ENCODE measurements around the gene NFIA. TPM values are rescaled to one million over a fixed set of nuclear protein-coding genes. Genes with fewer than 3 reads are reported as not detected.

Gene NFIA
- total and polyA plus RNA-seq, 9 of the 15 experiments (the other 6 are each of a cell fraction or from before 2014, with no cell fraction given) = 5.3 to 24.9 (median 9.8) TPM

- TF ChIP-seq, protein P1, sequence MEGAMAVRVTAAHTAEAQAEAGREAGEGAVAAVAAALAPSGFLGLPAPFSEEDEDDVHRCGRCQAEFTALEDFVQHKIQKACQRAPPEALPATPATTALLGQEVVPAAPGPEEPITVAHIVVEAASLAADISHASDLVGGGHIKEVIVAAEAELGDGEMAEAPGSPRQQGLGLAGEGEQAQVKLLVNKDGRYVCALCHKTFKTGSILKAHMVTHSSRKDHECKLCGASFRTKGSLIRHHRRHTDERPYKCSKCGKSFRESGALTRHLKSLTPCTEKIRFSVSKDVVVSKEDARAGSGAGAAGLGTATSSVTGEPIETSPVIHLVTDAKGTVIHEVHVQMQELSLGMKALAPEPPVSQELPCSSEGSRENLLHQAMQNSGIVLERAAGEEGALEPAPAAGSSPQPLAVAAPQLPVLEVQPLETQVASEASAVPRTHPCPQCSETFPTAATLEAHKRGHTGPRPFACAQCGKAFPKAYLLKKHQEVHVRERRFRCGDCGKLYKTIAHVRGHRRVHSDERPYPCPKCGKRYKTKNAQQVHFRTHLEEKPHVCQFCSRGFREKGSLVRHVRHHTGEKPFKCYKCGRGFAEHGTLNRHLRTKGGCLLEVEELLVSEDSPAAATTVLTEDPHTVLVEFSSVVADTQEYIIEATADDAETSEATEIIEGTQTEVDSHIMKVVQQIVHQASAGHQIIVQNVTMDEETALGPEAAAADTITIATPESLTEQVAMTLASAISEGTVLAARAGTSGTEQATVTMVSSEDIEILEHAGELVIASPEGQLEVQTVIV (CRISPR knock-in tag; IDR thresholded peaks at IDR 0.05; ENCODE audit: borderline replicate concordance) = no peak
- TF ChIP-seq MECOM (CRISPR knock-in tag; IDR thresholded peaks at IDR 0.05) (no peak), BRF1 (IDR thresholded peaks at IDR 0.05; ENCODE audit: borderline replicate concordance, extremely low read depth, insufficient read length) (no peak), RREB1 (CRISPR knock-in tag; IDR thresholded peaks at IDR 0.05) (no peak), RFX7 (CRISPR knock-in tag; IDR thresholded peaks at IDR 0.05) (no peak), ZNF253 (CRISPR knock-in tag; conservative IDR thresholded peaks at IDR 0.05) (no peak), SAFB2 (IDR thresholded peaks at IDR 0.05; ENCODE audit: borderline replicate concordance, low read depth, low read length, severe bottlenecking) (no peak), TAL1 (IDR thresholded peaks at IDR 0.05) (no peak), TBL1XR1 (IDR thresholded peaks at IDR 0.05; ENCODE audit: low read length in 2 of 2) (peak; percentile 89 to 90)
- TF ChIP-seq, protein P2, sequence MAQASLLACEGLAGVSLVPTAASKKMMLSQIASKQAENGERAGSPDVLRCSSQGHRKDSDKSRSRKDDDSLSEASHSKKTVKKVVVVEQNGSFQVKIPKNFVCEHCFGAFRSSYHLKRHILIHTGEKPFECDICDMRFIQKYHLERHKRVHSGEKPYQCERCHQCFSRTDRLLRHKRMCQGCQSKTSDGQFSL (CRISPR knock-in tag; IDR thresholded peaks at IDR 0.05) = no peak
- TF ChIP-seq, protein P2 (tag; IDR thresholded peaks at IDR 0.05) = no peak
- TF ChIP-seq, protein P3, sequence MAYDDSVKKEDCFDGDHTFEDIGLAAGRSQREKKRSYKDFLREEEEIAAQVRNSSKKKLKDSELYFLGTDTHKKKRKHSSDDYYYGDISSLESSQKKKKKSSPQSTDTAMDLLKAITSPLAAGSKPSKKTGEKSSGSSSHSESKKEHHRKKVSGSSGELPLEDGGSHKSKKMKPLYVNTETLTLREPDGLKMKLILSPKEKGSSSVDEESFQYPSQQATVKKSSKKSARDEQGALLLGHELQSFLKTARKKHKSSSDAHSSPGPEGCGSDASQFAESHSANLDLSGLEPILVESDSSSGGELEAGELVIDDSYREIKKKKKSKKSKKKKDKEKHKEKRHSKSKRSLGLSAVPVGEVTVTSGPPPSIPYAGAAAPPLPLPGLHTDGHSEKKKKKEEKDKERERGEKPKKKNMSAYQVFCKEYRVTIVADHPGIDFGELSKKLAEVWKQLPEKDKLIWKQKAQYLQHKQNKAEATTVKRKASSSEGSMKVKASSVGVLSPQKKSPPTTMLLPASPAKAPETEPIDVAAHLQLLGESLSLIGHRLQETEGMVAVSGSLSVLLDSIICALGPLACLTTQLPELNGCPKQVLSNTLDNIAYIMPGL (CRISPR knock-in tag; IDR thresholded peaks at IDR 0.05) = no peak
- TF ChIP-seq, protein P4, sequence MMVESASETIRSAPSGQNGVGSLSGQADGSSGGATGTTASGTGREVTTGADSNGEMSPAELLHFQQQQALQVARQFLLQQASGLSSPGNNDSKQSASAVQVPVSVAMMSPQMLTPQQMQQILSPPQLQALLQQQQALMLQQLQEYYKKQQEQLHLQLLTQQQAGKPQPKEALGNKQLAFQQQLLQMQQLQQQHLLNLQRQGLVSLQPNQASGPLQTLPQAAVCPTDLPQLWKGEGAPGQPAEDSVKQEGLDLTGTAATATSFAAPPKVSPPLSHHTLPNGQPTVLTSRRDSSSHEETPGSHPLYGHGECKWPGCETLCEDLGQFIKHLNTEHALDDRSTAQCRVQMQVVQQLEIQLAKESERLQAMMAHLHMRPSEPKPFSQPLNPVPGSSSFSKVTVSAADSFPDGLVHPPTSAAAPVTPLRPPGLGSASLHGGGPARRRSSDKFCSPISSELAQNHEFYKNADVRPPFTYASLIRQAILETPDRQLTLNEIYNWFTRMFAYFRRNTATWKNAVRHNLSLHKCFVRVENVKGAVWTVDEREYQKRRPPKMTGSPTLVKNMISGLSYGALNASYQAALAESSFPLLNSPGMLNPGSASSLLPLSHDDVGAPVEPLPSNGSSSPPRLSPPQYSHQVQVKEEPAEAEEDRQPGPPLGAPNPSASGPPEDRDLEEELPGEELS (CRISPR knock-in tag; IDR thresholded peaks at IDR 0.05; ENCODE audit: borderline replicate concordance) = no peak
These were observed 371.0 kb downstream of the NFIA start (continued) for GRCh38 chr1:61453111-61453961.
